NCI-H2227 treated with DMSO at 0.1 percent for 48 hours (cell line): ENCODE measurements around the gene ADAMTSL3.
"Not testable (repeated sequence)": the region's sequence is repeated elsewhere in the genome, so short reads cannot be mapped to it uniquely, and the experiment has no call there.

ENCODE experiments used
- DNase-seq: peaks from one replicate; lab custom pipeline; 2025; lab: John Stamatoyannopoulos, UW

Gene ADAMTSL3

DNA sequence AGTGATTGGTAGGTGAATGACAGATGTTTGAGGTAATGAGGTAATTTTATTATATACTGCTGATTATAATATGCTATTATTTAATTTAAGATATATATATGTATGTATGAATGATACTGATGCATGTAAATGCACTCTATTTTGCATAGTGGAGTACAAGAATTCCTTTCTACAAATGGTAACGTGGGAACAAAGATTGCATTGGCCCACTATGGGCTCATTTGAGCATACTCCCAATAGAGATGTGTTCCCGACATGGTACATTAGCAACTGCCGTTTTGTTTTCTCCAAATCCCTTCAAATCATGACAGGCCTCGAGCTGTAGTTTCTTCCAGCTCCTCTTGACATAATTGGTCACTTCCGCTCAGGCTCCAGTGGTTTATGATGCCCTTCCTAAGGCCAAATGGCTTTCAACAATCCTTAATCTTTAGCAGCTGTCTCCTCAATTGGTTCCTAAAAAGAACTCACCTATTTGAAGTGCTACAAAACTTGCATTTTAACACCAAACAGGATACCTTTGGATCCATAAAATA is 266.1 kb downstream of the ADAMTSL3 start:
- no peak for DNase-seq

- DNase-seq: no peak
Measured at GRCh38 chr15:83922649-83923294, 268.8 kb downstream of the ADAMTSL3 start.

- DNase-seq: no peak
Measured at GRCh38 chr15:83926116-83926515, 272.2 kb downstream of the ADAMTSL3 start.

DNA sequence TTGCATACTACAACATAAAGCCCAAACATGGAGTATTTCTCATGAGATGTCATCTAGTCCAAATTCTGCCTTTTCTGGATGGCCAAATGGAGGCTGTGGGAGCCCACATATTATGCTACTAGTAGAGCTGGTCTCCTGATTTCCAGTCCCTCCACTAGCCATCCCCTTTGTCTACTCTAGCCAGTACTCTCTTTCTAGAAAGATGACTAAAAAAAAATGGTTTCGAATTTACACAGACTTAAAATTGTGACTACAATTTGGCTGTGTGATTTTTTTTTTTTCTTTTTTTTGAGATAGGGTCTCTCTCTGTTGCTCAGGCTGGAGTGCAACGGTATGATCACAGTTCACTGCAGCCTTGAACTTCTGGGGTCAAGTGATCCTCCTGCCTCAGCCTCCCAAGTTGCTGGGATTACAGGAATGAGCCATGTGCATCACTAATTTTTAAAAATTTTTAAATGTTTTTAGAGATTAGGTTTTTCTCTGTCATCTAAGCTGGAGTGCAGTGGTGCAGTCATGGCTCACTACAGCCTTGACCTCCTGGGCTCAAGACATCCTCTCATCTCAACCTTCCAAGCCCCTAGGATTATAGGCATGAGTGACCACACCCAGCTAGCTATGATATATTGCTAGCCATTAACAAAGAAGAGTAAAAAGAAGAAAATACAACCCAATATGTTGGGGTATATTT is 273.9 kb downstream of the ADAMTSL3 start:
- DNase-seq: no peak

DNA sequence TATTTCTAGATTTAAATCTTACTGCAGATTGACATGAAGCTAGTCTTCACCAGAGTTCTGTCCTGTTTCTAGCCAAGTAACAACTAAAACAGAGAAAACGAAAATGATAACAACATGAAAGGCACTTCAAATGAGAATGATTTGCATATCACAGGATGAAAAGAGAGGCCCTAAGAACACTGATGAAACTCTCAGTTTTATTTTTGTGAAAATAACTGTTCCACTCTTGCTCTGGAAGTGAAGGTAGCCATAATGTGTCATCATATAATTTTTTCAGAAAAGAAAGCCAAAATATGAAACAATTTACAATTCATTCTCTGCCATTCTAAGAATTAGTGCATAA is 274.4 kb downstream of the ADAMTSL3 start:
- DNase-seq: no peak

DNA sequence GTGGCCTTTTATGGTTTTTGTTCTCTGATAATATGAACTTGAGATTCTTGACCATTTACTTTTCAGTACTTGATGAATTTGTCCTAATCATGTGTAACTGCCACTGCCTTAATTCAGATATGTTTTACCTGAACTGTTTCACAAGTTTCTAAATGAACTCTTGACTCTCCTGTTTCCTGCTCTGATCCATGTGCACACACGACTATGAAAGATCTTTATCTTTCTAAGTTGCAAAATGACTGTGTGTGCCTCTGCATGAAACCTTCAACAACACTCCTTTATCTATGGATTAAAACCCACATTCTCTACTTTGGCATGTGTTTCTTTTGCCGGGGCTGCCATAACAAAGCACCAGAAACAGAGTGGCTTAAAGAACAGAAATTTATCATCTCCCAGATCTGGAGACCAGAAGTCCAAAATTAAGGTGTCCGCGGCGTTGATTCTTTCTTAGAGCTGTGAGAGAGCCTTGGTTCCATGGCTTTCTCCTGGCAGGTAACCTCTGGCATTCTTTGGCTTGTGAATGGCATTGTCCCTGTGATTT is 275.0 kb downstream of the ADAMTSL3 start:
- DNase-seq: no peak

- DNase-seq: no peak
Measured at GRCh38 chr15:83929619-83930018, 275.7 kb downstream of the ADAMTSL3 start.

DNA sequence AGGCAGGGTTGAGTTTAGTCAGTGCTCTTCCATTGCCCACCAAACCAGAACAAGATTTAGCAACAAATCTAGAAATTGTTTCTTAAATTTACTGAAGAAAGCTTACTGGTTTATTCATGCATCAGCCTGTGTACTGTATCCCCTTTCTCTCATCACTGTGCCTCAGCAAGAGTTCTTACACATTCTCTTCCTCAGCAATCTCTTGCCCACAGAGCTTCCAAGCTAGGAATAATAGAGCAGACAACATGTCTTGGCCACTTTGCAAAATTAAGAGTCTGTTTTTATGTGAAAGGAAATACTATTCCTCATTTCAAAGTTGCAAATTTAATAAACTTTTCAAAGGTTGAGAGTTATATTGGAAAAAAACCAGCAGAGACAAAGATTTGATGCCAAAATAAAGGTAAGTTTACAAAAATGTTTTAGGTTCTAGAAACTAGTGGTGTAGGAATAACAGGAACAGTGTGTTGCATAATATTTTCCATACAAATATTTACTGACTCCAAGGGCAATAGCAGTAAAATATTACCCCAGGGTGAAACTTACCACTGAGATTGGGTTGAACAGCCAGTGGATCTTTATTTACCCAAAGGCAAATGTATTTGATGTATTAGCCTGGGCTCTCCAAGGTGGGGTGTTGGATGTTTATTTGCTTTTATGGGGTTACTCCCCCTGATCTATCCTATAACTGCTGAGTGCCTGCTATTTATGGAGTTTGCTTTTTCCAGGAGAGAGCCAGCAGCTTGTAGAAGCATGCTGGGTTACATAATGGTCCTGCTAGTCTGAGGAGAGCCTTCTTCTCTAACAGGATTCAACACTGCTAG is 276.7 kb downstream of the ADAMTSL3 start:
- no peak for DNase-seq

- no peak for DNase-seq
Measured at GRCh38 chr15:83935774-83936173, 281.9 kb downstream of the ADAMTSL3 start.

GRCh38 chr15:83940136-83940535 is 286.2 kb downstream of the ADAMTSL3 start:
- no peak for DNase-seq

GRCh38 chr15:83943043-83943442 is 289.1 kb downstream of the ADAMTSL3 start:
- DNase-seq: no peak

DNA sequence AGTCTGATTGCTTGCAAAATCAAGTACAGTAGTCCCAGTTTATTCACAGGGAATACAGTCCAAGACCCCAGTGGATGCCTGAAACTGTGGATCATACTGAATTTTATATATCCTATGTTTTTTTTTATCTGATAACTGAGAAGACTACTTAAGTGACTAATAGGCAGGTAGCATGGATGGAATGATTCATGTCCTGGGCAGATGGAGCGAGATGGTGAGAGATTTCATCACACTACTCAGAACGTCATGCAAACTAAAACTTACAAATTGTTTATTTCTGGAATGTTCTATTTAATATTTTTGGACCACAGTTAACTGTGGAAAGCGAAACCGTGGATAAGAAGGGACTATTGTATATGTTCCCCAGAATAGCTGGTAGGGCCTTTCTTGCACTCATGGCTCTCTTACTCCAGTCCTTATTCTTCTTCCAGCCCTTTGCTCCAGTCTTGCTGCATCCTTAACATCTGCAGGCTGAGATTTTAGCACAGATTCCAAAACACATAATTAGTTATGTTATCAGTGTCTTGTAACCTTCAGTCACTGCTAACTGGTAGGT is 290.0 kb downstream of the ADAMTSL3 start:
- no peak for DNase-seq

GRCh38 chr15:83947156-83947555 is 293.2 kb downstream of the ADAMTSL3 start:
- no peak for DNase-seq

DNA sequence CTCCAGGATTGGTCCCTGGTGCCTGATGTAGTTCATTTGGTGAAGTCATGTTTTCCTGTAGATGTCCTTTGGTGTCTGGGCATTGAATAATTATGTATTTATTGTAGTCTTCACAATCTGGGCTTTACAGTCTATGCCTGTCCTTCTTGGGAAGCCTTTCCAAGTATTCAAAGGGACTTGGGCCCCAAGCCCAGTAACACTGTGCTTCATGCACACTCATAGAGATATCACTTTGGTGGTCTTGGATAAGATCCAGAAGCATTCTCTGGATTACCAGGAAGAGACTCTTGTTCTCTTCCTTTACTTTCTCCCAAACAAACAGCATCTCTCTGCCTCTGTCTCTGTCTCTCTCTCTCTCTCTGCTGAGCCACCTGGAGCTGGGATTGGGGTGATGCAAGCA is 300.6 kb downstream of the ADAMTSL3 start:
- DNase-seq: no peak

DNA sequence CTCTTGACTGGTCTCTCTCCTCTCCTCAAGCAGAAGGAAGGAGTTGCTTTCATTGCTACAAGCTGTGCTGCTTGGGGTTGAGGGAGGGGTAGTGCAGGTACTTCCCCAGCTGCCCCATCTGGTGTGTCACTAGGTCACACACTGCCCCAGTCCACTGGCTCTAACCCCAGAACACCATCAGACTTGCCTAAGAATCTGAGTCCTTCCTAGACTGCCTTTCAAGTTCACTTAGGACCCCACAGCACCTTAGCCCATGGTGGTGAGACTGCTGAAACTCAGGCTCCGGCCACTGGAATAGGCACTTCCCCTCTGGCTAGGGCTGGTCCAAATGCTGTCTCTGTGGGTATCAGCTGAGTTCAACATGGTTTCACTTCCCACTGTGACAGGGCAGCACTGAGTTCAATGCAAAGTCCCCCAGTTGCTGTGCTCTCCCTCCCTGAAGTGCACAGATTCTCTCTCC is 301.9 kb downstream of the ADAMTSL3 start:
- DNase-seq: no peak

- no peak for DNase-seq
Measured at GRCh38 chr15:83956887-83957286, 303.0 kb downstream of the ADAMTSL3 start.

GRCh38 chr15:83959477-83959876 is 305.6 kb downstream of the ADAMTSL3 start:
- DNase-seq: no peak

DNA sequence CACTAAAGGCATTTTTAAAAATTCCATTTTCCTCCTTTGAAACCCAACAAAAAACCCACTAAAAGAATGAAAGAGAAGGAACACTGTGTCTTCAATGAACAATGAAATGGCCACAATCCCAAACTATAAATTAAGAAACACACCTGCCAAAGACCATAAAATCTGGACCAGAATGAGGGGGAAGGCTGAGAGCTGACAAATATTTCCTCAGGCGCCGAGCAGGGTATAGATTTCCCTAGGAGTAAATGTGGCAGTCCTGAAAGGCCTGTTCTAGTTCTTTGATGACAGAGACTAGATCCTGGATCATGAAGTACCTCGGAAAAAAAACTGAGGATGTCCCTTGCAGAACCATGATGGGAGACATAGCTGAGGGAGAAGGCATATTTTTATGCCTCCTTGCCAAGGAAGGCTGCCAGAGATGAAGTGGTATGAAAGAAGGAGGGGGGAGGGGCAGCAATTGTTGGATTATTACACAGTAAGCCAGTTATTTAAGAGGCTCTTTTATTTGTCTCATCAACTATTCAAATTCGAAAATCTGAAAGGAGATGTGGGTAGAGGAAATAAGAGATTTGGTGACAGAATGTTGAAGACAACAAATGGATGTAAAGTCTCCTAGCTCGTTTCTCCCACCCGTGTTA is 306.4 kb downstream of the ADAMTSL3 start:
- no peak for DNase-seq

DNA sequence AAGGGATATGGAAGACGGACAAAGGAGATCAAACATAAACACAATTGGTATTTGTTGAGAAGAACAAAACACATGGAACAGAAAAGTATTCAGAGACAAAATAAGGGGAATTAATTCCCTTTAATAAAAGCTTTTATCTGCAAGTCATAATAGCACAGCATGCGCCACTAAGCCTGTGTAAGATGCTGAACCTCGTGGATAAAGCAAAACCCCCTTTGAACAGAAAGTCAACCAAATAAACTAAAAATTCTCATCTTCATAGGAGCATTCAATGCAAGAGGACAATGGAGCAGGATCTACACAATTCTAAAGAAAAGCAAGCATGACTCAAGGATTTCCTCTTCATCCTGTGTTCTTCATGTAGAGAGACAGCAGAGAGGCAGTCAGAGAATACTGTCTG is 307.4 kb downstream of the ADAMTSL3 start:
- DNase-seq: no peak

DNA sequence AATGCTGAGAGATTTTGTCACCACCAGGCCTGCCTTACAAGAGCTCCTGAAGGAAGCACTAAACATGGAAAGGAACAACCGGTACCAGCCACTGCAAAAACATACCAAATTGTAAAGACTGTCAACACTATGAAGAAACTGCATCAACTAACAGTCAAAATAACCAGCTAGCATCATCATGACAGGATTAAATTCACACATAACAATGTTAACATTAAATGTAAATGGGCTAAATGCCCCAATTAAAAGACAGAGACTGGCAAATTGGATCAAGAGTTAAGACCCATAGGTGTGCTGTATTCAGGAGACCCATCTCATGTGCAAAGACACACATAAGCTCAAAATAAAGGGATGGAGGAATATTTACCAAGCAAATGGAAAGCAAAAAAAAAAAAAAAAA is 311.0 kb downstream of the ADAMTSL3 start:
- DNase-seq: not testable (repeated sequence)

- DNase-seq: no peak
Measured at GRCh38 chr15:83970295-83970890, 316.5 kb downstream of the ADAMTSL3 start.
